GM19452 (cell line): ENCODE measurements around the gene HEATR3.
A peak's percentile ranks its signal among the peaks of the same experiment; 100 is the strongest.
"Not testable (repeated sequence)": the region's sequence is repeated elsewhere in the genome, so short reads cannot be mapped to it uniquely, and the experiment has no call there.

Source experiments
- ATAC-seq: cut with Tn5 transposase; IDR thresholded peaks from one replicate; pipeline ENCODE4 v1.9.1; 2021; ENCODE audit not compliant: unreplicated experiment

HEATR3 gene

DNA sequence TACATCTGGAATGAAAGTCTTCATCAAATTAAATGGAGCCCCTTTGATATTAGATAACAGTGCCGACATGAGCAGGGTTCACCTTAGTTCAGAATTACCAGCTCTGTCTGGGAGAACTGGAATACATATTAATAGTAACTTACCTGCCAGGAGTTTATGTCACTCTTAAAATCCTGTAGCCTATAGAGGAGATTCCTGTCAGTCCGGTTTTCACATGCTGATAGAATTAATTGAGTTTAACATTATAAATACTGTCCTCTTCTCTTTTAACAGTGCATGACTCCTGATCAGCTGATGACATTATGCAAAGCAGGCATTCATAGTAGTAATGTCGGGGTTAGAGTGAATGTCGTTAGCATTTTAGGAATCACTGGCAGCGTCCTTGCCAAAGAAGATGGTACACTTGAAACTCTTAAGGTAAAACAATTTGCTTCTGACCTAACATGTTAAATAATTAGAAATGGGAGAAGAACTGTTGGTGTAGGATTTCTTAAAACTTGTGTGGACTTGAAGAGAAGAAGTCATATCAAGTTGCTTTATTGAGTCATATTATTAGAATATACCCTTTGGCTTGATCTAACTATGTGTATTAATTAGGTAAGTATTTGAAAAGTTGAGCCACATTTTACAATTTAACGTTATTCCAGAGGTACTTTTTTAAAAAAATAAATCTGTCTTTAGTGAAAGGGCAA, 34.3 kb downstream of the HEATR3 start:
- ATAC-seq: no peak

- ATAC-seq: no peak
Observed at GRCh38 chr16:50102051-50102746, 36.4 kb downstream of the HEATR3 start.

GRCh38 chr16:50103764-50104163, 38.0 kb downstream of the HEATR3 start:
- no peak for ATAC-seq

- ATAC-seq: no peak
Observed at GRCh38 chr16:50114357-50115129, 48.8 kb downstream of the HEATR3 start.

GRCh38 chr16:50120711-50121110, 54.9 kb downstream of the HEATR3 start:
- no peak for ATAC-seq

DNA sequence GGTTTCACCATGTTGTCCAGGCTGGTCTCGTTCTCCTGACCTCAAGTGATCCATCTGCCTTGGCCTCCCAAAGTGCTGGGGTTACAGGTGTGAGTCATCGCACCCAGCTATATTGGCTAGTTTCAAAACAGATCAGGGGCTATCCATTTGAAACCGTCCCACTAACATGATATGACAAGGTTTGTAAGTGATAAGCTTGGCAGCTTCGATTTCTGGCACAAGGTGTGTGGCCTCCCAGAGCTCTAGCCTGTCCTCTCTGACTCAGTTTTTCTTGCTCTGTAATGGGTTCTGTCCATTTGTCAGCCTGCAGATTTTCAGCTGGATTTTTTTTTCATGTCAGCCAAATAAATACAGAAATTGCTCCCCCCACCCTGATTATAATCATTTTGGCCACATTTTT, 55.5 kb downstream of the HEATR3 start:
- peak; percentile 42 for ATAC-seq

DNA sequence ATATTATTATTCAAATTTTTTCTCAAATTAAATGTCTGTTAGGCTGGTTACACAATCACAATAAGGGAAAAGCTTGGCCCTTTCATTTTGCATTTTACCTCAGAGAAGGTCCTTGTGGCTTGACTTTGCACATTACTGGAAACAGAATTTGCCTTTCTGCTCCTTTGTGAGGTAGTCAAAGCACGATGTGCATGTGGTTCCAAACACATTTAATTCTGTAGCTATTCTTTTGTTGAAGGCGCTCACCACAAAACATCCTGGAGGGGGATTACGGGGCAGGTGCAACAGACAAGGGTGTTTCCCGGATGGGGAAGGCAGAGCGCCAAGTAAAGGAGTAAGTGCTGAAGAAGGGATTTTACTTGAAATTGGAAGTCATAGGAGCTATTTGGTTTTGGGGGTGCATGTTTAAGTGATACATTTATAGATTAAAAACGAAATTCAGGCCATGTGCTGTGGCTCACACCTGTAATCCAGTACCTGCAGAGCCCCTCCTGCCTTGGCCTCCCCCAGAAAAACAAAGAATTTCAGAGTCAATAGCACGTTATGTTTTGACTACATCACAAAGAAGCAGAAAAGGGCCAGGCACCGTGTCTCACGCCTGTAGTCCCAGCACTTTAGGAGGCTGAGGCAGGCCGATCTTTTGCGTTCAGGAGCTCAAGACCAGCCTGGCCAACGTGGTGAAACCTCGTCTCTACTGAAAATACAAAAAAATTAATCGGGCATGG, 56.1 kb downstream of the HEATR3 start:
- peak; percentile 50 for ATAC-seq

DNA sequence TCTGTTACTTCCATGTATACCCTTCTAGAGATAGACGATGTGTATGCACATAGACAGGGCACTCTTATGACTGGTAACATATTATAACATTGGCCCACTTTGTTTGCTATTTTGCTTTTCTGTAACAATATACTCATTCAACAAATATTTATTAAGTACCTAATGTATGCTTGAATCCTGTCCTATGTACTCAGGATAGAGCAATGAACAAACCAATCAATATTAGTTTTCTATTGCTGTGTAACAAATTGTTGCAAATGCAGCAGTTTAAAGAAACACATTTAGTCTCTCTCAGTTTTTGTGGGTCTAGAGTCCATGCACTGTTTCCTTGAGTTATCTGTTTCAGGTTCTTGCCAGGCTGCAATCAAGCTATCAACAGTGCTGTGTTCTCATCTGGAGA, 57.6 kb downstream of the HEATR3 start:
- no peak for ATAC-seq

DNA sequence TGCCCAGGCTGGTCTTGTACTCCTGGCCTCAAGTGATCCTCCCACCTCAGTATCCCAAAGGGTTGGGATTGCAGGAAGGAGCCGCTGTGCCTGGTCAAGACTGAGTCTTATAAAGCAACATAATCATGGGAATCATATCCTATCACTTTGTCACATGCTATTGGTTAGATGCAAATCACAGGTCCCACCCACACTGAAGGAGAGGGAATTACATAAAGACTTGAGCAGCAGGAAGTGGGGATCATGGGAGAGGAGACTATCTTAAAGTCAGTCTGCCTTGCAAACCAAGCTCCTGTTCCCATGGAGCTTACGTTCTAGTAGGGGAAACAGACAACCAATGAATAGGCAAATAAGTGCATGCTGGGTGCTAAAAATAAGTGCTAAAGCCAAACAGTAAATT, 59.0 kb downstream of the HEATR3 start:
- ATAC-seq: no peak

DNA sequence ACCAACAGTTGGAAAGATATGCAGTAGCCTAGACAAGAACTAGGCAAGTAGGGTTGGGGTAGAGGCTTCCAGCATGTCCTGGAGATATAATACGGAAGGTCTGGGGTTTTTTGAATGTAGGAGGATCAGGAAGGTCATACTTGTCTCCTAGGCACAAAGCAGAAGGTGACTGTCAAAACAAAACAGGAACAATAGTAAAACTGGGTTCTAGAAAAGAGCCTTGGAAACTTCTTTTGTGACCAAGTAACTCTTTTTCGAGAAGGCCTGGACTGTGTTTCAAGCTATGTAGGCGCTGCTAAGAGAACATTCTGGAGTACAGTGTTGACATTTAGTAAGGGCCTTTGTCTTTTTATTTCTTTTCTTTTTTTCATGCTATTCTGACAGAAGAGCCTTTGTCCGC, 60.4 kb downstream of the HEATR3 start:
- no peak for ATAC-seq

GRCh38 chr16:50132571-50132970, 66.8 kb downstream of the HEATR3 start:
- ATAC-seq: not testable (repeated sequence)

DNA sequence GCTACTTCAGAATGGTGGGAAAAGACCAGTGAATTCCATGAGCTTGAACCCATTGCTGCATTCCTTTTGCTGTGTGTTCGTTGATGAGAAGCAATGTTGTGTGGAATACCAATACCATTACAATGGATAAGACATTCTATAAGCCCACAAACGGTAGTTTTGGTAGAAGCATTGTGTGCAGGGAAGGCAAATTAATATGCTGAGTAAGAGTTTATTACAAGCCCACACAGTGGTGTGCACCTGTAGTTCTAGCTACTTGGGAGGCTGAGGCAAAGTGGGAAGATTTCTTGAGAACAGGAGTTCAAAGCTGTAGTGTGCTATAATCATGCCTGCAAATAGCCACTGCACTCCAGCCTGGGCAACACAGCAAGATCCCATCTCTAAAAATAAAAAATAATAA, 67.4 kb downstream of the HEATR3 start:
- ATAC-seq: no peak

DNA sequence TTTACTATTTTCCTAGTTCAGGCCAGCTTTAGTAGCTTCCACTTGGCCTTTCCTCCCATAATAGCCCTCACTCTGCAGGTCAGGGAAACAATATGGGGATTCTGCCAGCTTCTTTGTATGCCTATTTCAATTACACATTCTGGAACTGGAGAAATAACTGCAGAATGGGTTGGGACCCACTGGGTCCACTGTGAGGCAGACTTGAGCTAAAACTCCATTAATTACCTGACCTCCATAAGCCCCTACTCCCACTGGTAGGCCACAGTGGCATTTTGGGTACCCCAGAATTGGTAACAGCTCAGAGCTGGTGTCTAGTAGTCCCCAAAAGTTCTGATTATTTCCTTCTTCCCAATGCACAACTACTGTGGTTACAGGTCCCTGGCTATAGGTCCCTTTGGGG, 70.6 kb downstream of the HEATR3 start:
- no peak for ATAC-seq

- no peak for ATAC-seq
Observed at GRCh38 chr16:50137268-50137667, 71.5 kb downstream of the HEATR3 start.

GRCh38 chr16:50139580-50139979, 73.8 kb downstream of the HEATR3 start:
- no peak for ATAC-seq

DNA sequence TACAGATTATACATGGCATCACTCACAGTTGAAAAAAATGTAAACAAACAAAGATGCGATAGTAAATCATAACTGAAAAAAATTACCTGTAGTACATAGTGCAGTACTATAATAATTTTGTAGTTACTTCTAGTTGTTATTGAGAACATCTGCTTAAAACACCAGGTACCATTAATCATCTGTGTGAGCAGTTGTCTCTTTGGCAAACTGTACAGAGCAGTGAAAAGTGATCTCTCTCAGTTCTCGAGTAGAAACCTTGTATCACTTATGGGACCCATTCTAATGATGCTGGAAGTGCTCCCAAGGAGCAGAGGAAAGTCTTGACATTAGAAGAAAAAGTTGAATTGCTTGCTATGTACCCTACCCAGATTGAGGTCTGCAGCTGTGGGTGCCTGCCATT, 78.4 kb downstream of the HEATR3 start:
- ATAC-seq: no peak

DNA sequence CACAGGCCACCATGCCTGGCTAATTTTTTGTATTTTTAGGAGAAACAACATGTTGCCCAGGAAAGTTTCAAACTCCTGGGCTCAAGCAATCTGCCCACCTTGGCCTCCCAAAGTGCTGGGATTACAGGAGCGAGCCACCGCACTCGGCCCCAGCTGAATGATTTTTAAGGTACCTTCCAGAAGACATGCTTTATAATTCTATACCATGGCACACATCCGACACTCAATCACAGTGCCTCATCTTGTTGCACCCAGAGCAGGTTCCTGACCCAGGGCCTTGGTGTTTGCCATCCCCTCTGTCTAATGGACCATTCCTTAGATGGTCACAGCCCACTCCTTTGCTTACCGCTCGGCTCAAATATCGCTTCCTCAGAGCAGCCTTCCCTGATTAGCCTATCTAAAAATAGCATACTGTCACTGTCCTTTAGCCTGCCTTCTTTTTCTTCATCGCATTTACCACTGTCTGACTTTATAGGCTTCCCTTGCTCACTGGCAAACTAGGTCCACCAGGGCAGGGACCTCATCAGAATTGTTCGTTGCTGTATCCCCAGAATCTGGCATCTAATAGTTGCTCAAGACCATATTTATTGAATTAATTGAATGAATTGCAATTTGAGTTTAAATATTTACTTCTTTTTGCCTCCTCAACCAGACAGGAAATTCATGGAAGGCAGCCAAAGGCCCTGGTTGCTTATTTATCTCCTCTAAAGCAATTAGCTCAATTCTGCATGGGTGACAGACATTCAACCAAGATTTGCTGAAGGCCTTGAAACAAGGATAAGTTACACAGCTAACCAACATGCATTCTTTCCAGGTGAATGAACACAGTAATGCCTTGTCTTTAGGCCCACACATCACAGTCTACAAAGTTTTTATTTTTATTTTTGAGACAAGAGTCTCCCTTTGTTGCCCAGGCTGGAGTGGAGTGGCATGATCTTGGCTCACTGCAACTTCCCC, 81.0 kb downstream of the HEATR3 start:
- ATAC-seq: no peak

DNA sequence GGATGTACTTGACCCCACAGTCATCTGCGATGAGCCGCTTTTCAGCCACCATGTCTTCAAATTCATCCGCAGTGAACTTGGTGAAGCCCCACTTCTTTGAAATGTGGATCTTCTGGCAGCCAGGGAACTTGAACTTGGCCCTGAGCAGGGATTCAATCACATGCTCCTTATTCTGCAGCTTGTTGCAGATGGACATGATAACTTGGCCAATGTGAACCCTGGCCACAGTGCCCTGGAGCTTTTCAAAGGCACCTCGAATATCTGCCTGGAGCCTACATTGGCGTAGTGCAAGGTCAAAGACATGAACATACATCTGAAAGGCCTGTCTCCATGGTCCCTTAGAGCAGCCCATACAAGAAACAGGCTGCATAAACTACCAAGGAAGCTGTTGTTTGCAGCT, 85.6 kb downstream of the HEATR3 start:
- no peak for ATAC-seq

- no peak for ATAC-seq
Observed at GRCh38 chr16:50151756-50152155, 86.0 kb downstream of the HEATR3 start.

DNA sequence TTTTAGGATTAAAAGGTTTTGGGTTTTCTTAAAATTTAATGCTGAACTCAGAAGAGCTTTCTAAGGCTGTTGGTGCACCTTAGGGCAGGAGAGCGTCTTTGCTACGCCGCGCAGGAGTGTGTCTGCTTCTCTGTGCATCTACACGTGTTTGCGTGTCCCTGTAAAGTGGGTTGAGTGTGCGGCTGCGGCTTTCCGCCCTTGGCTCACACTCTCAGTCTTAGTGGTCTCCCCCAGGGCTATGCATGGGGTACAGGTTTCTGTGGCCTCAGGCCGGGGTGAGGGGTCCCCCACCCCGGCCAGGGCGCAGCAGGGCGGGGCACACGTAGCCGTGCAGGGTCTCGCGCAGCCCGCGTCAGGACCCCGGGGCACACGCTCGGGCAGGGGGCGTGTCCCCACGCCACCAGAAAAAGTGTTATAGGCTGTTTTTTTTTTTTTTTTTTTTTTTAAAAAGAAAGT, 86.6 kb downstream of the HEATR3 start:
- ATAC-seq: peak; percentile 37
